ENCODE measurements around the gene EXPH5.

- TF ChIP-seq CTCF (conservative IDR thresholded peaks at IDR 0.05) (no peak), EZH2 (IDR thresholded peaks at IDR 0.05; ENCODE audit: low read depth) (no peak)
These were observed 92.2 kb downstream of the EXPH5 start for GRCh38 chr11:108501396-108501795.
